Activated CD8-positive, alpha-beta T cell treated with anti-CD3 and anti-CD28 coated beads for 36 hours (primary cell): Measurements from ENCODE around the gene CYP4F8. TPM values are rescaled to one million over a fixed set of nuclear protein-coding genes. Genes with fewer than 3 reads are reported as not detected.

Experiments
- ATAC-seq: fragments of 200-7000 bp; cut with Tn5 transposase; one replicate; pipeline ENCODE4 v1.10.0; 2021; ENCODE audit warnings: mild to moderate bottlenecking, moderate library complexity
- CTCF ChIA-PET: fragments of 350-600 bp; sonication (Branson Sonifier 250); formaldehyde crosslinking; loops from one replicate; lab custom pipeline; 2021; ENCODE audit warnings: antibody characterized with exemption; lab: Charles Lee
- POLR2A ChIA-PET: fragments of 350-600 bp; sonication (Branson Sonifier 250); formaldehyde crosslinking; loops from one replicate; lab custom pipeline; 2021; ENCODE audit warnings: antibody characterized with exemption; lab: Charles Lee
- DNase-seq: peaks from one replicate; pipeline ENCODE4 v3.0.0-alpha.2; 2020
- H3K27ac Mint-ChIP-seq: one replicate; pipeline ENCODE4 v1.8.0; 2021; ENCODE audit warnings: mild to moderate bottlenecking, mixed read lengths
- H3K27me3 Mint-ChIP-seq: one replicate; pipeline ENCODE4 v1.8.0; 2021; ENCODE audit warnings: mixed read lengths
- H3K36me3 Mint-ChIP-seq: one replicate; pipeline ENCODE4 v1.8.0; 2021; ENCODE audit warnings: low read depth, mixed read lengths
- H3K4me1 Mint-ChIP-seq: one replicate; pipeline ENCODE4 v1.8.0; 2021; ENCODE audit warnings: low read depth, mixed read lengths
- H3K4me3 Mint-ChIP-seq: one replicate; pipeline ENCODE4 v1.8.0; 2021; ENCODE audit warnings: mild to moderate bottlenecking, moderate library complexity, mixed read lengths
- H3K9me3 Mint-ChIP-seq: one replicate; pipeline ENCODE4 v1.8.0; 2021; ENCODE audit warnings: mixed read lengths
- CTCF ChIP-seq: fragments of 200-600 bp; IDR thresholded peaks from one replicate; pipeline ENCODE4 v1.8.0; 2022; ENCODE audit warnings: antibody characterized with exemption, mild to moderate bottlenecking
- intact Hi-C: fragments of 100-400 bp; cut with micrococcal nuclease; formaldehyde crosslinking; loops from one replicate; pipeline ENCODE4 v1.10.0; 2022
- total RNA-seq, 2 experiments: library from RNA; stranded (reverse); gene quantifications; one replicate each; pipeline ENCODE4 v1.2.3, GENCODE V29; 2021

Gene CYP4F8
- total RNA-seq, 2 experiments from 2014 or later = not detected

DNA sequence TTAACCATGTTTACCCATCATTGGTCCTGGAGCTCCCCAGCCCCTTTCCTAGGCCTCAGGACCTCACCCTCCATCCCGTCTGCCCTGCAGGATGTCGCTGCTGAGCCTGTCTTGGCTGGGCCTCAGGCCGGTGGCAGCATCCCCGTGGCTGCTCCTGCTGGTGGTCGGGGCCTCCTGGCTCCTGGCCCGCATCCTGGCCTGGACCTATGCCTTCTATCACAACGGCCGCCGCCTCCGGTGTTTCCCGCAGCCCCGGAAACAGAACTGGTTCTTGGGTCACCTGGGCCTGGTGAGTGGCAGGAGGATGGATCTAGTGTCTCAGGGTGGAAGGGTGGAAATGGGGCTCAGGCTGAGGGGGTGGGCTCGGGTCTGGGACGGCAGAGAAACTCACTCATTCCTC is 508 bp downstream of the CYP4F8 start:
- Mint-ChIP-seq H3K36me3 (no peaks in the 10 kb centered on the region), H3K27me3 (peaks cover 14% of the 10 kb centered on the region), H3K27ac (no peak overlapping the region), H3K9me3 (no peaks in the 10 kb centered on the region), H3K4me3 (no peak overlapping the region), H3K4me1 (no peaks in the 10 kb centered on the region)
- intact Hi-C loops = no loop called here
- ChIA-PET CTCF (no interaction called here), POLR2A (no interaction called here)
- ATAC-seq (no peak), DNase-seq (no peak)
- TF ChIP-seq CTCF = no peak

GRCh38 chr19:15616183-15616582 is 1.2 kb downstream of the CYP4F8 start:
- ChIA-PET POLR2A (no interaction called here), CTCF (no interaction called here)
- no peak overlapping the region for H3K4me3 Mint-ChIP-seq
- no peaks in the 10 kb centered on the region for H3K9me3 Mint-ChIP-seq
- no peaks in the 10 kb centered on the region for H3K4me1 Mint-ChIP-seq
- intact Hi-C loops = no loop called here
- H3K36me3 Mint-ChIP-seq = no peaks in the 10 kb centered on the region
- no peak overlapping the region for H3K27ac Mint-ChIP-seq
- no peak for TF ChIP-seq CTCF
- peaks cover 14% of the 10 kb centered on the region for H3K27me3 Mint-ChIP-seq
- ATAC-seq = no peak
- no peak for DNase-seq

DNA sequence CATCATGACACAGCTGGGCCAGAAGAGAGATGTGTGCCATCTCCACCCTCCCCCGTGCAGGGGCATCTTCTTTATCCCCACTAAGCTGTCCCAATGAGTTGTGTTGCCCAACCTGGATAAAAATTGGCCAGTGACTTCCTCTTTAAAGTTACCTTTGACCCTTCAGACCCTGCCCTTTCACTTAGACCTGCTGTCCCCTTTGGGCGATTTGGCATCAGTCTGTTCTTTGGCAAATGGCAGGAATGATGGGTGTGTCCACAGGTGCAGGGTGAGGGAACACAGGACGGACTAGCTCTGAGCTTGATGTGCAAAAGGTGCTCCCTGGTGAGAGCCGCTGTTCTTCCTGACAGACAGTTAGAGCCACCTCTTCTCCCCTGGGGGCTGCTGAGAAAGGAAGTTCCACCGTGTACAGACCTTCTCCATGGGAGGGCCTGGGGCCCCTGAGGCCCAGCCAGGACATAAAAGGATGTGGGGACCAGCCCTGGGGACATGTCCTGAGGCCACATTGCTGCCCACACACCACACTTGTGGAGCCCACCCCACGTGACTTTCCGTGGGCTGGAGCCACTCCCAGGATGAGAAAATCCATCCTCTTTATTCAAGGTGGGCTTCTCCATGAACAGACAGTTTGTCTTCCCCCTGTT is 1.7 kb downstream of the CYP4F8 start:
- H3K4me3 Mint-ChIP-seq = no peak overlapping the region
- H3K36me3 Mint-ChIP-seq = no peaks in the 10 kb centered on the region
- TF ChIP-seq CTCF = no peak
- POLR2A ChIA-PET = no interaction called here
- ATAC-seq (no peak), DNase-seq (no peak)
- H3K27ac Mint-ChIP-seq = no peak overlapping the region
- intact Hi-C loops = no loop called here
- no peaks in the 10 kb centered on the region for H3K9me3 Mint-ChIP-seq
- H3K27me3 Mint-ChIP-seq = peaks cover 14% of the 10 kb centered on the region
- CTCF ChIA-PET = no interaction called here
- H3K4me1 Mint-ChIP-seq = no peaks in the 10 kb centered on the region

DNA sequence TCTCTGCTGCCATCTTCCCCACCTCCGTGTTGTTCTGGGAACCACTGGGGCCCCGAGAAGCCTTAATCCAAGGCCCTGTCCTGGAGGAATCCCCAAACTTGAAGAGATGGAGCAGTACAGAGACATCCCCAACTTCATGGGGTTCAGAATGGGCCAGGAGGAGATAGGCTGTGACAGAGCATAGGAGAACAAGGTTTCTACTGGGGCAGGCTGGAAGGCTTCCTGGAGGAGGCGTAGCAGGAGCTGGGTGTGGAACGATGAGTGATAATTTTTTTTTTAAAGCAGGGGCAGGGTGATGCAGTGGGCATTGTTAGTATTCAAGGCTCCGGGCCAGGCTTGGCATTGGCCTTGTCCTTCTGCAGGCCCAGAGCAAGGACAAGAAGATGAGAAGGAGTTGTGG is 3.3 kb downstream of the CYP4F8 start:
- no peaks in the 10 kb centered on the region for H3K36me3 Mint-ChIP-seq
- no peak overlapping the region for H3K4me3 Mint-ChIP-seq
- no peaks in the 10 kb centered on the region for H3K9me3 Mint-ChIP-seq
- H3K4me1 Mint-ChIP-seq = no peaks in the 10 kb centered on the region
- no peak for DNase-seq
- H3K27ac Mint-ChIP-seq = no peak overlapping the region
- ChIA-PET CTCF (no interaction called here), POLR2A (no interaction called here)
- intact Hi-C loops = no loop called here
- no peak for TF ChIP-seq CTCF
- peaks cover 18% of the 10 kb centered on the region for H3K27me3 Mint-ChIP-seq
- no peak for ATAC-seq

- intact Hi-C loops = no loop called here
- TF ChIP-seq CTCF = no peak
- H3K4me3 Mint-ChIP-seq = no peak overlapping the region
- H3K36me3 Mint-ChIP-seq = no peaks in the 10 kb centered on the region
- CTCF ChIA-PET = no interaction called here
- ATAC-seq (no peak), DNase-seq (no peak)
- H3K27me3 Mint-ChIP-seq = peaks cover 17% of the 10 kb centered on the region
- no peaks in the 10 kb centered on the region for H3K9me3 Mint-ChIP-seq
- H3K4me1 Mint-ChIP-seq = no peaks in the 10 kb centered on the region
- H3K27ac Mint-ChIP-seq = no peak overlapping the region
- POLR2A ChIA-PET = no interaction called here
These were observed 6.8 kb downstream of the CYP4F8 start for GRCh38 chr19:15621801-15622200.
